Neural progenitor cell (in vitro differentiated cells): Measurements from ENCODE around the gene TMEM117.

ENCODE experiments used
- CTCF ChIP-seq: fragments of 200-600 bp; sonication (generic); IDR thresholded peaks from 2 replicates; pipeline ENCODE4 v1.5.1; 2017; ENCODE audit warnings: antibody characterized with exemption, mild to moderate bottlenecking
- EZH2 ChIP-seq: fragments of 200-600 bp; sonication (generic); IDR thresholded peaks from 2 replicates; pipeline ENCODE4 v1.6.1; 2017; ENCODE audit warnings: antibody characterized with exemption, mild to moderate bottlenecking, moderate library complexity

- TF ChIP-seq EZH2 = no peak
- TF ChIP-seq CTCF = no peak
These were observed 47.4 kb downstream of the TMEM117 start for GRCh38 chr12:43883311-43883710.
